Activated CD4-positive, alpha-beta T cell treated with anti-CD3 and anti-CD28 coated beads, Interleukin-2, Interleukin-6, amounts not matched to agents 100 ng/mL and 50 ng/mL, durations not matched to agents 16 hours and 8 hours (primary cell): ENCODE results near the gene RNF44.

Source experiments
- DNase-seq: peaks from one replicate; pipeline ENCODE4 v3.0.0-alpha.2; 2020

Gene RNF44

GRCh38 chr5:176534640-176535039, 2.6 kb downstream of the RNF44 start:
- peak; percentile 43 for DNase-seq

DNA sequence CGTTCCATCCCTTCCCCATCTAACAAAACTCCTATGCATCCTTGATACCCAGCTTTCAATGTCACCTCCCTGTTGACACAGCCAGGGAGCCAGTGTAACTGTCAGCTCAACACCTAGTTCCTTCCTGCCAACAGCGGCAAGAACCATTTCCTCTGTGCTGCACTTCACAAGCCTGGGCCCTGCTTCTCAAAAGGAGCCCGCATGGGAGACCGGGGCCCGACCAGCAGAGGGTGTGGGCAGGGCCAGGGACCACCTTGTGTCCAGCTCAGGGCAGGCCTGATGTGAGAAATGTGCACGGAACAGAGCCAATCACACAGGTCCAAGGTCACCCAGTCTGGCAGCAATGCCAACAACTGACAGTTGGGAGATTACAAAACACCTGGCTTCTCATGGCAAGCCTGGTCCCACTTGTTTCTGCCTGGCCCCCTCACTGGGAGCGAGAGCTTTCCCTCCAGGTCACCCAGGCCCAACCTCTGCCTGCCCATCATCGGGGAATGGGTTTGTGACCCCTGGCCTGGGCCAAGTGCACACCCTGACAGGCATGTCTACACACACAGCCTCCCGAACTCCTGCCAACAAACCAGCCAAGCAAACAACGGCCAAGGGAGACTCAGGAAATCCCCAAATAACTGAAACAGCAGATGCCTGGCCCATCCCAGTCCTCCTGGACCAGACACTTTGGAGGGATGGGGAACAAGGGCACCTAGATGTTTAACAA, 3.1 kb downstream of the RNF44 start:
- peak; percentile 80 for DNase-seq

- DNase-seq, result peak; percentile 30
Observed at GRCh38 chr5:176533390-176533789, 3.8 kb downstream of the RNF44 start.

DNA sequence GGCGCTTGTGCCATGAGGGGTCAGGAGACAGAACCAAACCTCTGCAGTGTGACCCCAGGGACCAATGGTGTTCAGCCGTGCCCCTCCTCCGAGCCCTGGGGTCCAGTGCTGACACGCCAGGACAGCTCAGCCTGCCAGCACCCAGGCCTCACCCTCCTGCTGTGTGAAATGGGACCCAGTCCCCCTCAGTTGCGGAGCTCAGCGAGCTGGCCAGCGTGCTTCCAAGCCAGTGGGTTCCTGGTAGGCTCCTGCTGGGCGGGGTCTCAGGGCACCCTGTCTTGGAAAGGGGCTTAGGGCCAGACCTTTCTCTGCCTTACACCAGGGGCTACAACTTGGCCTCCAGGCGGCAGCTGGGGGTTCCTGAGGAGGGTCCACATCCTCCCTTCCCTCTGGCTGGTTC, 4.4 kb downstream of the RNF44 start:
- no peak for DNase-seq

GRCh38 chr5:176531902-176532493, 5.2 kb downstream of the RNF44 start:
- DNase-seq, result no peak

DNA sequence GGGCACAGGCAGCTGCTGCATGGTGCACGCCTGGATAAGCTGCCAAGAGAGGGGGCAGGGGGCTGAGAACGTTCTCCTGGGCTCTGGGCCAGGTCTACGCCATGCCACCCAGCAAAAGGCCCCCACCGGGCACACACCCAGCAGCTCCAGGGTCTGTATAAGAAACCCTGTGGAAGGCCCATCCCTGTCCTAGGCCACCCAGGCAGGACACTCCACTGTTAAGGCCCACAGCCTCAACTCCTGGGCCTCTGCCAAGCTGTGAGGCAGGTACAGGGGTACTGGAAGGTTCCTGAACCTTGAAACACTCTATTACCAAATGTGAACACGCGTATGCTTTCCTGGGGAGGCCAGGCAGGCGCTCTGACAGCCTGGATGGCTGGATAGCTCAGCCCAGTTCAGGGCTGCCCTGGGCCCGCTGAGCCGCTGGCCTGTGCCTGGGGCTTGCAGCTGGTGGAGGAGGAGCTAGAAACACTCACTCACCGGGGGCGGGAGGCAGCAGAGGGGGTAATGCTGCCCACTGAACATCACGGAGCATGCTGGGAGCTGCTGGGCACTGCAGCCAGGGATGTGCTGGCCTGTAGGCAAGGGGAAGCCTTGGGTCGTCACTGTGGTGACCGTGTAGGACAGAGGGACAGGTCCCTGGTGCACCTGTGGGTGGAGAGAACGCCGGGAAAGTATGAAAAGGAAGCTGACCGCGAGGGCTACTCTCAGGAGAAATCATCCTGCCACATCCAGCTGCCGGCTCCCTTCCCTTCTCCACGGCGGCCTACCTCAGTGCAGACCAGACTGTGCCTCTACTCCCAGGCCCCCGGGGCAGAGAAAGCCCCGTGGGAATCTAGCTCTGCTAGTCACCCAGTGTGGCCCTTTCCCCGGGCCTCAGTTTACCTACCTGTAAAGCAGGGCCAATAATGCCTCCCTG, 6.0 kb downstream of the RNF44 start:
- peak; percentile 45 for DNase-seq

DNA sequence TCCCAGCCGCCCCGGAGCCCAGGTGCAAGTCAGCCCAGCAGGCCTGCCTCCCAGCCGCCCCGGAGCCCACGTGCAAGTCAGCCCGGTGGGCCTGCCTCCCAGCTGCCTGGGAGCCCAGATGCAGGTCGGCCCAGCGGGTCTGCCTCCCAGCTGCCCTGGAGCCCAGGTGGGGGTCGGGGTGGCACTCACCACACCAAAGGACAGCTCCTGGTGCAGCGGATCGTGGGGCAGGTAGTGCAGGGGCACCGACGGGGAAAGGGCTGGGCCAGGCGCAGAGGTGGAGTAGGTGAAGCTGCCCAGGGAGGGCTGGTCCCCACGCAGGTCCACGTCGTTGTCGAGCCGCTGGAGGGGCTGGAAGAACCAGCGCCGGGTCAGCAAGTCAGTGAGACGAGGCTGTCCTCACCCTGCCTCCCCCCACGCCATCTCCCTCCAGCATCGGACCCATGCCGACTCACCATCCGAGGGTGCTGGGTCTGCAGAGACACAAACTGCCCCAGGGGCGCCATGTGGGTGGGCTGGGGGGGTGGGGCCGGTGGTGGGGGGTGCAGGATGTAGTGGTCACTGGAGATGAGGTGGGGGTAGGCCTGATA, 6.7 kb downstream of the RNF44 start:
- peak; percentile 21 for DNase-seq

DNA sequence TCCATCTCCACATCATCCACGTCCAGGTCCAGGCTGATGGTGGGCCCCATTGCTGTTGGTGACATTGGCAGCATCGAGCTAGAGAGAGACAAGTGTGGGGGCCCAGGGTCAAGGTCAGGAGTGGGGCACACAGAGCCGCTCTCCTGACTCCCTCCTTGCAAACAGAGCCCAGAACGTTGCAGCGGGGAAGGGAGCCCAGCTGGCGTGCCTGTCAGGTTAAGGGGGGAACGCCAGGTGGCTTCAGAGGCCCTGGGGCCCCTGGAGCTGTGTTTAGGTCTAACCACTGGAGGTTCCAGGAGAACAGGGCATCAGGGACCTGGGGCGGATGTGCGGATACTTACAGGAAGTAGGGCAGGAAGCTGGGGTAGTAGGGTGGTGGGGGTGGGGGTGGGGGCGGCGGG, 7.5 kb downstream of the RNF44 start:
- peak; percentile 75 for DNase-seq

GRCh38 chr5:176529116-176529740, 8.0 kb downstream of the RNF44 start:
- DNase-seq, result no peak

GRCh38 chr5:176528761-176529115, 8.5 kb downstream of the RNF44 start:
- DNase-seq, result no peak

GRCh38 chr5:176528301-176528700, 8.9 kb downstream of the RNF44 start:
- DNase-seq, result no peak

DNA sequence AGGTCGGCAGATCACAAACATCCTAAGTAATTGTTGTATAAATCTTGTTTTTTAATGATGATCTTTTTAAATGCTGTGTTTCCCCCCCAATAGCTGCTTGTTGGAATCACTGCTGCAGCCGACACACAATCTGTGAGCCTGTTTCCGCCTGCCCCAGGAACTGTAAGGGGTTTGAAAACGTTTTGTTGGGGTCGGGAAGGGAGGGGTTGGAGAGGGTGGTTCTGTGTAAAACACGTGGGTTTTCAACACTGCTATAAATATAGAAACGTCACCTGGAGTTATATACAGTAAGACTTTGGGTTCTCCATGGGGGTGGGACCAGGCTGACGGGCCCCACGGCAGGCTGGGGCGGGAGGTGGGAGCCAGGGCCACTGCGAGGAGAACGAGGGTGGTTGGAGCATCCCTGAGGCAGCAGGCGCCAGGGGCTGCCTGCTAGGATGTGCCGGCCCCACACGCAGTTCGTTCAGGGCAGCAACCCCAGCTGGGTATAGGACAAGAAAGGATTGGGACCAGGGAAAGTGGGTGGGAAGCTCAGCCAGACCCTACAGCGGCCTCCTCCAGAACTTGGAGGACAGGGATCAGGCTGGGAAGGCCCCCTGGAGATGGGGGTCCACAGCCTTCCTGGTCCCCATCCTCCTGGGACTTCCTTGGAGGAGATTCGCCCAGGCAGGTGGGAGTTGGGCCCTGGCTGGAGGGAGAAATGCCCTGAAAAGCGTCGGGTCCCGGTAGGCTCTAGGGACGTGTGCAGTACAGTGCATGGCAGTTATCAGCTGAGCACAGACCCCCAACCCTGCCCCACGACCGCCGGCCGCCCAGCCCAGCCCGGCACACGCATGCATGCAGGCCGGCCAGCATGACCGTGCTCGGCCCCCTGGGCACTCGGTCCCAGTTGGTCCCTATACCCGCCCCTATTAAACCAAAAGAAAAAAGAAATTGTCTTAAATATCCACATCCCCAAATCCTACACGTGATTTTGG, 9.7 kb downstream of the RNF44 start:
- DNase-seq, result no peak

GRCh38 chr5:176526462-176526861, 10.7 kb downstream of the RNF44 start:
- no peak for DNase-seq

DNA sequence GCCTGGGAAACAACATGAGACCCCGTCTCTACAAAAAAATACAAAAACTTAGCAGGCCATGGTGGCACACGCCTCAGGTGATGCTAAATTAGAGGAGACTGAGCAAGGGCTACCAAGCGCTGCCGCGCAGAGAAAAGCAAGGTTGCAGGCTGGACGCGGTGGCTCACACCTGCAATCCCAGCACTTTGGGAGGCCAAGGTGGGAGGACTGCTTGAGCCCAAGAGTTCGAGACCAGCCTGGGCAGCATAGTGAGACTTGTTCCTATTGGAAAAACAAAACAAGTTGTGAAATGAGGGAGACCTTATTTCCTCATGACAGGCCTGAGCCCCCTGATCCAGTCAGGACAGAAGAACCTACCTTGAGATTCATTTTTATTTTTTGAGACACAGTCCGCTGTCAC, 11.5 kb downstream of the RNF44 start:
- no peak for DNase-seq

GRCh38 chr5:176524987-176525386, 12.2 kb downstream of the RNF44 start:
- no peak for DNase-seq

GRCh38 chr5:176524138-176524537, 13.1 kb downstream of the RNF44 start:
- DNase-seq, result no peak

DNA sequence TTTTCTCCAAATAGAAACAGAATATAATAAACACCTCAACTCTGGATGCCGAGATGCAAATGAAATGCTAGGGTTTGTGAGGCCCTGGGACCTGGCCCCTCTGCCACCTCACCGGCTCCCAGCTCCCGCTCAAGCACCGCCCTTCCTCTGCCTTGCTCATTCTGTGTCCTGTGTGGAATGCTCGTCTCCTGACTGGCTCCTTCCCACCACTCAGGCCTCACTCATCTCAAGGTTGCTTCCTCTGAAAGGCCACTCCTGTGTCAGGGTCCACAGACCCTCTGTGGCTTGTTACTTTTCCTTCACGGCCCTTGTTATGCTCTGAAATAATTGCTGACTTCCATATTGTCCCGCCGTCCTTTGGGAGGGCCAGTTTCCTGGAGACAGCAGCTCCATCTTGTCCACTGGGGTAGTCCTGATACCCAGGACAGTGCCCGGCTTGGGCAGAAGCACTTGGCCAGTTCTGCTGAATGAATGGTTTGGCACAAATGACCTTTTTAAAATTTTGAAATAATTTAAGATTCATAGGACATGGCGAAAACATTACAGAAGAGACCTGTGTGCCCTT, 15.4 kb downstream of the RNF44 start:
- no peak for DNase-seq

DNA sequence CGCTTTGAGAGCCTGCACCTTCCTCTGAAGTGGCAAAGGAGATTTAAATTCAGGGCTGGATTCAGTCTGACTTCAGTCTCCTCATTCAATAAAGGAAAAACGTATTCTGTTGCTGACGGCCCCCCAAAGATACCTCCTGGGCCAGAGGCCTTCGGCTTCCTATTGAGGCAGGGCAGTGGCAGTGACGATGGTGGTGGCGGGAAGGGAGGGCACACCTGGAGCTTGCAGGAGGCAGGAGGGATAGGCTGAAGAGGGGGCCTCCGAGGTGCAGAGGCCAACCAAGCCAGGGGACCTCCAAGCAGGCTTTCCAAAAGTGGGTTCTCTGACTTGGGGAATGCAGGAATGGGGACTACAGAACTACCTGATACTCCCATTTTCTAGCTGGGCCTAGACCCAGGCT, 15.9 kb downstream of the RNF44 start:
- DNase-seq, result no peak

GRCh38 chr5:176519810-176520720, 17.1 kb downstream of the RNF44 start:
- DNase-seq, result no peak

GRCh38 chr5:176517053-176517661, 20.0 kb downstream of the RNF44 start:
- DNase-seq, result no peak
